ENCODE data around the gene ESM1.

DNA sequence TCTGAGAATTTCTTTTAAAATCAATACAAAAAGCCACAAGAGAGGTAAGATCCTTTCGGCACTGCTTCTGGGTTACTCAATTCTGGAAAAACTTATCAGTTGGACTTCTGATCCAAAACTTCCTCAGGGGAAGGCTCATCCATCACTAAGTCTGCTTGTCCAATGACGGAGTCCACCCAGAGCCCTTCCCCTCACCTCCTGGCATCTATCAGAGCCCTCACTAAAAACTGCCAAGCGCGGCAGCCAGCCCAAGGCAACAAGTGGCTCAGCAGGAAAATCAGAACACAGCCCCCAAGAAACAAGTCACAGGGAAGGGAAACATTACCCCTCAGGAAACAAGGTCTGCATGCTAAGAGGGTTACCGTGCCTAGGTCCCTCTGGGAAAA lies 869 bp upstream of the ESM1 start:
- TF ChIP-seq, protein P1, sequence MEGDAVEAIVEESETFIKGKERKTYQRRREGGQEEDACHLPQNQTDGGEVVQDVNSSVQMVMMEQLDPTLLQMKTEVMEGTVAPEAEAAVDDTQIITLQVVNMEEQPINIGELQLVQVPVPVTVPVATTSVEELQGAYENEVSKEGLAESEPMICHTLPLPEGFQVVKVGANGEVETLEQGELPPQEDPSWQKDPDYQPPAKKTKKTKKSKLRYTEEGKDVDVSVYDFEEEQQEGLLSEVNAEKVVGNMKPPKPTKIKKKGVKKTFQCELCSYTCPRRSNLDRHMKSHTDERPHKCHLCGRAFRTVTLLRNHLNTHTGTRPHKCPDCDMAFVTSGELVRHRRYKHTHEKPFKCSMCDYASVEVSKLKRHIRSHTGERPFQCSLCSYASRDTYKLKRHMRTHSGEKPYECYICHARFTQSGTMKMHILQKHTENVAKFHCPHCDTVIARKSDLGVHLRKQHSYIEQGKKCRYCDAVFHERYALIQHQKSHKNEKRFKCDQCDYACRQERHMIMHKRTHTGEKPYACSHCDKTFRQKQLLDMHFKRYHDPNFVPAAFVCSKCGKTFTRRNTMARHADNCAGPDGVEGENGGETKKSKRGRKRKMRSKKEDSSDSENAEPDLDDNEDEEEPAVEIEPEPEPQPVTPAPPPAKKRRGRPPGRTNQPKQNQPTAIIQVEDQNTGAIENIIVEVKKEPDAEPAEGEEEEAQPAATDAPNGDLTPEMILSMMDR (IDR thresholded peaks at IDR 0.05), result no peak
- TF ChIP-seq EZH2 (IDR thresholded peaks at IDR 0.05; ENCODE audit: borderline replicate concordance, insufficient read depth, low read depth, low read length, poor library complexity, severe bottlenecking), result no peak
